ENCODE results near the gene MRI1. TPM values are rescaled to one million over a fixed set of nuclear protein-coding genes. Genes with fewer than 3 reads are reported as not detected.

The MRI1 gene
- total RNA-seq, 1 donor = 27.2 TPM

DNA sequence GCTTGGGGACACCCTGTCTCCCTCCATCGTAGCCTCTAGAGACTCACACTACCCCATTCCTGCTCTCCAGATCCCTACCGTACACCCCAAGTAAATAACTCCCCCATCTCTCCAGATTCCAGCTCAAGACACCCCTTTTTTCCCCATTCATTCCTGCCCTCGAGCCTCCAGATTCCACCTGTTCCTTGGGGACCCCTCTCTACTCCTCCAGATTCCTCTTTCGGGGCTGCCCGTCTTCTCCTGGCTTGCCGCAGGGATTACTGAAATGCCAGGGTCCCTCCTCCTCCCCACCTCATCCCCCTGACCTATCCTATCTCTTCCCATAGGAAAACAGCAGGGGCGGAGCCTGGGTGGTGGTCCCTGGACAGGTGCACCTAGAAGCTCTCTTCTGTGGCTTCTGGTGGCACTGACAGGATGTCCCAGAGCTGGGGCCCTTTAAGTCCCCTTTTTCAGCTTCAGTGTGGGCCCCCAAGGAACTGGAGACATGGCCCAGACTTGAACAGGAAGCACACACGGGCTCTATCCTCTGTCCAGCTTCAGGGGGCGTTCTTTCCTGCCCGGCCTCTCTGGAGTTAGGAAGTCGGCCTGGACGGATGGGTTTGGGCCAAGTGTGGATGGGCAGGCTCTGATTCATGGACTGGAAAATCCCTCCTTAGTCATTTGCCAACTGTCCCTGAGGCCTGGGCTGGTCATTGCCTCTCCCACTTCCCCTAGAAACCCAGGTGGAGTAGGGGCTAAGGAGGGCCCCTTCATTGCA, 32.2 kb downstream of the MRI1 start:
- H3K4me3 ChIP-seq (ENCODE audit: low read depth, low read length) = peak overlapping the region; percentile 82
- peak; percentile 94 for DNase-seq (ENCODE audit: low read depth)
- TF ChIP-seq, protein P1, sequence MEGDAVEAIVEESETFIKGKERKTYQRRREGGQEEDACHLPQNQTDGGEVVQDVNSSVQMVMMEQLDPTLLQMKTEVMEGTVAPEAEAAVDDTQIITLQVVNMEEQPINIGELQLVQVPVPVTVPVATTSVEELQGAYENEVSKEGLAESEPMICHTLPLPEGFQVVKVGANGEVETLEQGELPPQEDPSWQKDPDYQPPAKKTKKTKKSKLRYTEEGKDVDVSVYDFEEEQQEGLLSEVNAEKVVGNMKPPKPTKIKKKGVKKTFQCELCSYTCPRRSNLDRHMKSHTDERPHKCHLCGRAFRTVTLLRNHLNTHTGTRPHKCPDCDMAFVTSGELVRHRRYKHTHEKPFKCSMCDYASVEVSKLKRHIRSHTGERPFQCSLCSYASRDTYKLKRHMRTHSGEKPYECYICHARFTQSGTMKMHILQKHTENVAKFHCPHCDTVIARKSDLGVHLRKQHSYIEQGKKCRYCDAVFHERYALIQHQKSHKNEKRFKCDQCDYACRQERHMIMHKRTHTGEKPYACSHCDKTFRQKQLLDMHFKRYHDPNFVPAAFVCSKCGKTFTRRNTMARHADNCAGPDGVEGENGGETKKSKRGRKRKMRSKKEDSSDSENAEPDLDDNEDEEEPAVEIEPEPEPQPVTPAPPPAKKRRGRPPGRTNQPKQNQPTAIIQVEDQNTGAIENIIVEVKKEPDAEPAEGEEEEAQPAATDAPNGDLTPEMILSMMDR (IDR thresholded peaks at IDR 0.05; ENCODE audit: insufficient read depth, low read depth, low read length) = peak; percentile 44

- no peak for DNase-seq (ENCODE audit: low read depth)
- TF ChIP-seq, protein P1 (IDR thresholded peaks at IDR 0.05; ENCODE audit: insufficient read depth, low read depth, low read length) = no peak
- H3K4me3 ChIP-seq (ENCODE audit: low read depth, low read length) = peak overlapping the region; percentile 82
These were observed 32.7 kb downstream of the MRI1 start for GRCh38 chr19:13797058-13797440.

DNA sequence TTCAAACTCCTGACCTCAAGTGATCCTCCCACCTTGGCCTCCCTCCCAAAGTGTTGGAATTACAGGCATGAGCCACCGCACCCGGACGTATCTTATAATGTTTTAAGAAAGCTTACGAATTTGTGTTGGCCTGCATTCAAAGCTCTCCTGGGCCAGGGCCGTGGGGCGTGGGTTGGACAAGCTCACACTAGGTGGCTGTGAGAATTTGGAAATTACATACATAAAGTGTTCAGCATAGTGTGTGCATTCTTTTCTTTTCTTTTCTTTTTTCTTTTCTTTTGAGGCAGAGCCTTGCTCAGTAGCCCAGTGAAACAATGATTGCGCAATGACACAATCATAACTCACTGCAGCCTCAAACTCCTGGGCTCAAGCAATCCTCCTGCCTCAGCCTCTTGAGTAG, 33.5 kb downstream of the MRI1 start:
- TF ChIP-seq, protein P1 (IDR thresholded peaks at IDR 0.05; ENCODE audit: insufficient read depth, low read depth, low read length) = no peak
- peak; percentile 64 for DNase-seq (ENCODE audit: low read depth)
- no peak overlapping the region for H3K4me3 ChIP-seq (ENCODE audit: low read depth, low read length)

DNA sequence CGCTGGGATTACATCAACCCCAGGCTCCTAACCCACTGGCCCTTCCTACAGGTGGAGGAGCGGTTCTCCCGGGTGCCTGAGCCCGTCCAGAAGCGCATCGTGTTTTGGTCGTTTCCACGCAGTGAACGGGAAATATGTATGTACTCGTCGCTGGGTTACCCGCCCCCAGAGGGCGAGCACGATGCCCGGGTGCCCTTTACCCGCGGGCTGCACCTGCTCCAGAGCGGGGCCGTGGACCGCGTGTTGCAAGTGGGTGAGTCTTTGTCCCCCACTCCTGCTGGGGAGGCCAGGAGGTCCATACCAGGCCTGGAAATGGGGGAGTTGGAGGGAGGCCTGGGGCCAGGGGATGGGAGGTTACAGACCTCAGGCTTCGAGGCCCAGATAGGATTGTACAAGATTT, 35.3 kb downstream of the MRI1 start:
- H3K4me3 ChIP-seq (ENCODE audit: low read depth, low read length) = no peak overlapping the region
- TF ChIP-seq, protein P1 (IDR thresholded peaks at IDR 0.05; ENCODE audit: insufficient read depth, low read depth, low read length) = no peak
- DNase-seq (ENCODE audit: low read depth) = no peak

DNA sequence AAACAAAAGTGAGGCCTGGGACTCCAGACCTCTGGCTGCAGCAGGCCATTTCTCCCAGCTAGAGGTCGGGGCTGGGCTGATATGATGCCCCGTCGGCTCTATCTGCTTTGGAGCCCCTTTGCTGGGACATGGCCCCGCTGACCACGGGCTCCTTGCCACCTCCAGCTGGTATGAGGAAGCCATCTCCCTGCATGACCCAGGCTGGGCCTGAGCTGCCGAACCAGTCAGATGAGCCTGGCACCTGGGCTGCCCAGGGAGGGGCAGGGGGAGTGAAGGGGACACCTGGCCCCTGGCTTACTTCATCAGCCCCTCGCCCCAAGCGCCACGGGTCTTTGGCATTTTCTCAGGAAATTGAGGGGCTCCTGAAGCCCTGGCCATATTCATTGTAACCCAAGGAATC, 38.7 kb downstream of the MRI1 start:
- no peak overlapping the region for H3K4me3 ChIP-seq (ENCODE audit: low read depth, low read length)
- TF ChIP-seq, protein P1 (IDR thresholded peaks at IDR 0.05; ENCODE audit: insufficient read depth, low read depth, low read length) = no peak
- no peak for DNase-seq (ENCODE audit: low read depth)

- no peak overlapping the region for H3K4me3 ChIP-seq (ENCODE audit: low read depth, low read length)
- TF ChIP-seq, protein P1 (IDR thresholded peaks at IDR 0.05; ENCODE audit: insufficient read depth, low read depth, low read length) = peak; percentile 33
- no peak for DNase-seq (ENCODE audit: low read depth)
These were observed 40.7 kb downstream of the MRI1 start for GRCh38 chr19:13804830-13805683.
